Activated B cell treated with CpG ODN at 0.5 μM for 24 hours (primary cell): ENCODE data around the gene FANCI. TPM values are rescaled to one million over a fixed set of nuclear protein-coding genes. Genes with fewer than 3 reads are reported as not detected.

Experiments used
- ATAC-seq: fragments of 200-7000 bp; cut with Tn5 transposase; one replicate; pipeline ENCODE4 v1.10.0; 2021; ENCODE audit warnings: low read depth, mild to moderate bottlenecking, moderate library complexity
- CTCF ChIA-PET: fragments of 350-600 bp; sonication (Branson Sonifier 250); formaldehyde crosslinking; loops from one replicate; lab custom pipeline; 2021; ENCODE audit warnings: antibody characterized with exemption; lab: Charles Lee
- POLR2A ChIA-PET: fragments of 350-600 bp; sonication (Branson Sonifier 250); formaldehyde crosslinking; loops from one replicate; lab custom pipeline; 2021; ENCODE audit warnings: antibody characterized with exemption; lab: Charles Lee
- DNase-seq: peaks from one replicate; pipeline ENCODE4 v3.0.0; 2022
- H3K27ac Mint-ChIP-seq: one replicate; pipeline ENCODE4 v1.8.0; 2020; ENCODE audit warnings: mixed read lengths
- H3K27me3 Mint-ChIP-seq: one replicate; pipeline ENCODE4 v1.8.0; 2021; ENCODE audit warnings: mixed read lengths
- H3K36me3 Mint-ChIP-seq: one replicate; pipeline ENCODE4 v1.8.0; 2021; ENCODE audit warnings: low read depth, mixed read lengths
- H3K4me1 Mint-ChIP-seq: one replicate; pipeline ENCODE4 v1.8.0; 2021; ENCODE audit warnings: mixed read lengths
- H3K4me3 Mint-ChIP-seq: one replicate; pipeline ENCODE4 v1.8.0; 2020; ENCODE audit warnings: mild to moderate bottlenecking, mixed read lengths
- H3K9me3 Mint-ChIP-seq: one replicate; pipeline ENCODE4 v1.8.0; 2020; ENCODE audit warnings: mixed read lengths
- CTCF ChIP-seq: fragments of 200-600 bp; IDR thresholded peaks from one replicate; pipeline ENCODE4 v1.8.0; 2022; ENCODE audit warnings: antibody characterized with exemption, mild to moderate bottlenecking
- intact Hi-C: fragments of 100-400 bp; cut with micrococcal nuclease; formaldehyde crosslinking; loops from one replicate; pipeline ENCODE4 v1.15.1; 2024
- total RNA-seq: library from RNA; stranded (reverse); gene quantifications from 2 replicates; pipeline ENCODE4 v1.2.3, GENCODE V29; 2022

The FANCI gene
- total RNA-seq, 1 donor from 2014 or later: 16.6 TPM

- ATAC-seq: peak; percentile 92
- intact Hi-C loops: loop anchor here (1.0 to 10.0 kb wide), 8 partner anchors 24 to 1660 kb away; partner anchors contain the start of genes AEN, FANCI, PRC1 and TICRR
- TF ChIP-seq CTCF: no peak
- Mint-ChIP-seq H3K27ac (peak within 1 kb of the TSS; percentile 99), H3K27me3 (peaks cover 2% of the 10 kb centered on the region), H3K36me3 (peaks cover 39% of the 10 kb centered on the region), H3K4me3 (peak within 1 kb of the TSS; percentile 88), H3K9me3 (no peaks in the 10 kb centered on the region), H3K4me1 (peaks cover 44% of the 10 kb centered on the region)
- POLR2A ChIA-PET: interaction anchor here (0.6 to 2.5 kb wide), 9 partner anchors 10 to 240 kb away, joined by 3 to 13 read pairs (median 4); partner anchors contain the start of genes FANCI and TICRR
- CTCF ChIA-PET: interaction anchor here (0.6 to 2.0 kb wide), 3 partner anchors 24 to 109 kb away, joined by 3 to 11 read pairs (median 5); no protein-coding TSS in a partner anchor
- DNase-seq: peak; percentile 97
Measured at GRCh38 chr15:89334510-89335297, 90.9 kb downstream of the FANCI start, which contains the start of gene POLG. TSS of gene POLG (minus strand) at chr15:89334824. CDS start at chr15:89333754, 1,070 bp downstream.

- ATAC-seq: no peak
- Mint-ChIP-seq H3K36me3 (peaks cover 31% of the 10 kb centered on the region), H3K4me3 (peak overlapping the region; percentile 88), H3K4me1 (peaks cover 38% of the 10 kb centered on the region), H3K9me3 (no peaks in the 10 kb centered on the region), H3K27me3 (peaks cover 2% of the 10 kb centered on the region), H3K27ac (peak overlapping the region; percentile 99)
- CTCF ChIA-PET: interaction anchor here (0.6 to 2.0 kb wide), 2 partner anchors 23 to 79 kb away, joined by 5 to 11 read pairs; no protein-coding TSS in a partner anchor
- no peak for DNase-seq
- POLR2A ChIA-PET: interaction anchor here (0.5 to 2.5 kb wide), 10 partner anchors 9 to 240 kb away, joined by 3 to 13 read pairs (median 4); partner anchors contain the start of genes FANCI and TICRR
- no peak for TF ChIP-seq CTCF
- intact Hi-C loops: loop anchor here (1.0 to 10.0 kb wide), 6 partner anchors 23 to 1659 kb away; partner anchors contain the start of genes AEN, PRC1 and TICRR
Measured at GRCh38 chr15:89335298-89336041, 91.7 kb downstream of the FANCI start.

- Mint-ChIP-seq H3K27ac (no peak overlapping the region), H3K4me3 (no peak overlapping the region), H3K27me3 (peaks cover 2% of the 10 kb centered on the region), H3K4me1 (peaks cover 14% of the 10 kb centered on the region), H3K9me3 (no peaks in the 10 kb centered on the region), H3K36me3 (peaks cover 8% of the 10 kb centered on the region)
- no peak for TF ChIP-seq CTCF
- CTCF ChIA-PET: no interaction called here
- POLR2A ChIA-PET: no interaction called here
- no peak for ATAC-seq
- DNase-seq: no peak
- intact Hi-C loops: loop anchor here (10.0 kb wide), 2 partner anchors 713 to 1657 kb away; partner anchors contain the start of genes AEN and PRC1
Measured at GRCh38 chr15:89338036-89338435, 94.3 kb downstream of the FANCI start.

- peaks cover 2% of the 10 kb centered on the region for H3K4me1 Mint-ChIP-seq
- no peaks in the 10 kb centered on the region for H3K9me3 Mint-ChIP-seq
- no peaks in the 10 kb centered on the region for H3K36me3 Mint-ChIP-seq
- H3K27ac Mint-ChIP-seq: no peak overlapping the region
- no peak for DNase-seq
- intact Hi-C loops: no loop called here
- TF ChIP-seq CTCF: no peak
- peaks cover 8% of the 10 kb centered on the region for H3K27me3 Mint-ChIP-seq
- H3K4me3 Mint-ChIP-seq: no peak overlapping the region
- ChIA-PET POLR2A (no interaction called here), CTCF (interaction anchor here (1.7 kb wide), 1 partner anchor 18 kb away, joined by 5 read pairs; no protein-coding TSS in a partner anchor)
- ATAC-seq: no peak
Measured at GRCh38 chr15:89340573-89340972, 96.8 kb downstream of the FANCI start.
